Stimulated activated CD4-positive, alpha-beta T cell treated with anti-CD3 and anti-CD28 coated beads, Interleukin-2, amount 100 ng/mL, for 48 hours (primary cell): Measurements from ENCODE around the gene MISP3.

Experiments
- DNase-seq, 2 donors: peaks; one replicate each; pipeline ENCODE4 v3.0.0-alpha.2; 2020

The MISP3 gene

DNA sequence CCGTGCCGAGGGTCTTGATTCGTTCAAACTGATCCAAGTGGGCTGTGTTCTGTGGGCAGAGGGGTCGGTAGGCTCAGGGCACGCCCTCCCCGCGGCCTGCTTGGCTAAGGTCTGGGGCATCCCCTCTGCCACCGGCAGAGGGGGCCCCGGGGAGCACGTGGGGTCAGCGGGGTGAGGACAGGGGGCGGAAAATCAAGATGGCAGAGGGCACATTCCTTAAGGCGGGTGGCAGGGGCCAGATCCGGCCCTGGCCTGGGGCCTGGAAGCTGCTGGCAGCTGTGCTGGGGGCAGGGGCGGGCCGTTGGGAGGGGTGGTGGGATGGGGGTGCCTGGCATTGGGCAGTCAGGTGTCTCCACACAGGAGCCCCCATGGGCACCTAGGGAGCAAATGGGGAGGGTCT is 34.3 kb downstream of the MISP3 start:
- DNase-seq, result no peak

DNA sequence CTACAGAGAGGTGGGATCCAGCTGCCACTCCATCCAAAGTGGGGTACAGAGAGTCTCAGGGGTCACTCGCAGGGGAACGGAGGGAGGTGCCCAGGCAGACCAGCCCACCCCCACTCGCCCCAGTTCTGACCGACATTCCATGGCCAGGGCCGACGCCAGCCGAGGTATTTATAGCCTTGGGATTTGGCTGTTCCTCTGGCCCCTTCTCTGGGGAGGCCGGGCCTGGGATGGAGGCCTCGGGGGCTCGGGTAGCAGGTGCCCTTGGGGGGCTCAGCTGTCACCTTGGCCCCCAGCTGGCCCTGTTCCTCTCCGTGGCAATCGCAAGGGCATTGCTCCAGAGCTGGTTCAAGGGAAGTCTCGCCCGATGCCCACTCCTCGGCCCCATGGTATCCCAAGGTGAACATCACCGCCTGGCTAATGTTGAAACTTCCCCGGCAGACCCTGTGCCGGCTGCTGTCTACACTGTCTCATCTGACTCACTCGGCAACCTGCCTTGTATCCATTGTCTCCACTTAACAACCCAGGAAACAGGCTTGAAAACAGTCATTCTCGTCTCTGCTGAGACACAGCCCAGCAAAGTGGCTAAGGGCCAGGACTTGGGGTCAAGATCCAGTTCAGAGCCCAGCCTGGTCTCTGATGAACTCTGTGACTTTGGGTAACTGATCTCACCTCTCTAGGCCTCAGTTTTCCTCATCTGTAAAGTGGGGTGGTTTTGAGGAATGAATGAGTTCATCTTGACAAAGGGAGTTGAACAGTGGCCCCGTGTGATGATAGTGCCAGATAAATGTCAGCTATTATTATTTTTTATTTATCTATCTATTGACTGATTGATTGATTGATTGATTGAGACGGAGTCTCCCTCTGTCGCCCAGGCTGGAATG is 35.2 kb downstream of the MISP3 start:
- DNase-seq, result no peak

DNA sequence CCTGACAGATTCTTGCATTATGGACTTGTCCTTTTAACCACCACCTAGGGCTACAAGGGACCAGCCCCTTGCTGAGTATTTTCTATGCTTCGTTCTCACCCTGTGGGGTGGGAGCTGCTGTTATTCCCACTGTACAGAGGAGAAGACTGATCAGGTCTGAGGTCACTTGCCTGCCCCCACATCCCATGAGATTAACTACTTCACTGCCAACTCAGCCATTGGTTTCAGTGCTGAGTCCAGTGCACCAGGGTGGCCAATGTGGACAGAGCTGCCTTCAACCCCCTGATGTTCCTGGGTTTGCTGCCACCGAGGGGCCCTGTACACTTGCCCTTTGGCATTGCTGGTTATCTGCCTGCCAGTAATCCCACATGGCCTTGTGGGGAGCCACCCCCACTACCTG is 38.1 kb downstream of the MISP3 start:
- no peak for DNase-seq

DNA sequence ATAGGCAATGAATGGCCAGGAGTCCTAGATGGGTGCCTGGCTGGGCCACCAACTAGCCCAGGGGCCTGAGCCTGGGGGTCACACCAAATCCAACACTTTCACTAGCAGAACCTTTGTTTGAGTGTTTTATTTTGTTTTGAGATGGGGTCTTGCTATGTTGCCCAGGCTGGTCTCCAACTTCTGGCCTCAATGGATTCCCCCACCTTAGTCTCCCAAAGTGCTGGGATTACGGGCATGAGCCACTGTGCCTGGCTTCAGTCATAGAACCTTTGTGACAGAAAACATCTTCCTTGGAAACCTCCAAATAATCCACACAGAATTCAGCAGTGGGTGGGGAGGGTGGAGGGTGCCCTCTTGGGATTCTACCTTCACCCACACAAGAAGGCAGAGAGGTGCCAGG is 38.9 kb downstream of the MISP3 start:
- DNase-seq, result no peak

DNA sequence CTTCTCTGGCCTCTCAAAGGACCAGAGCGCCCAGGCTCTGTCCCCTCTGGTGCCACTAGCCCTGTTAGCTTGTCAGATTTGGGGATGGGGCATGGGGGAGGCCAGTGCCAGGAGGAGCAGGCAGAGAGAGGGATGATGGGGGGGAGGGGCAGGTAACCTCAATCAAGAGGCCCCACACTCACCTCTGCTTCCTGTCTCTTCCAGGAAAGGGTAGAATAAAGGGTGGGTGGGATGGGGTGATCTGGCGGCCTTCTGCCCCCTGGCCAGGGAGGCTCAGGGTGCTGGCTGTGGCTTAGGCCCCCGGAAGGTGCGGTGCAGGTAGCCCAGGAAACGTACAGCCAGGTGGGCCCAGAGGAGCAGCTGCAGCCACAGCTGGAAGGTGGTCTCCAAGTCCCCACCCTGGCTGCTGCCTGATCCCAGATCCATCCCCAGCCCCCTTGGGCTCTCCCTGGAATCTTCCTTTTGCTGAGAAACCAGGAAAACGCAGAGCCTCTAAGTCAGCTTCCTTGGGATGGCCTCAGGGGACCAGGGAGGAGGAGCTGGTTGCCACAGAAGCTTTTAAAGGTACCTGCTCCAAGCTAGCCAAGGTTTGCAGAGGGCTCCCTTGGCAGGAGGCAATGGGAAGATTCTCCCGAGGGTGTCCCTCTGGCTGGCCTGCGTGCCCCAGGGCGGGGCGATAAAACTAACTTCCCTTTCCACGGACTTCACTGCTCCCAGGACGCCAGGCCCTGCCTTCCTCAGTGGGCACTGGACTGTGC is 39.6 kb downstream of the MISP3 start:
- no peak for DNase-seq

DNA sequence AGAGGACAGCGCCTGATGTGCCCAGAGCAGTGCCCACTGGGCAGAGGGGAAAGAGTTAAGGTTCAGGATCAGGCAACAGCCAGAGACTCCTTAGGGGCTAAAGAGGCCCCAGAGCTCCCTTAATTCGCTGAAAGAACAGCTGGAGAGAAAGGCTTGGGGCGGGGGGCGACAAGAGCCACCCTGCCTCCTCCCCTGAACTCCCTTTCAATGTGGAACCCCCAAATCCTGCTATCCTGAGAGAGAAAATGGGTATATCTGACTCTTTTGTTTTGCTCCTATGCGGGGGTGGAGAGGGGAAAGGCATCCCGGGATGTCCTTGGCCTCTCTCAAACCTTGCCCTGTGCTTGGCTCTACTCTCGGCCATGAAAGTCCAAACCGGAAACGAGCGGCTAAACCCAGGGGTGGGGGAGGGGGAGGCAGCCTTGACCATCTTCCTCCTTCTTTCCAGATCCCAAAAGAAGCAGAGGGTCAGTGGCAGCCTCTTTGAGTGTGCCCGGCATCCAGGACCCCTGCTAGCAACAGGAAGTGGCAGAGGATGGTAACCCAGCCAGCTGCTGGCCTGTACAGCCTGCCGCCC is 40.3 kb downstream of the MISP3 start:
- no peak for DNase-seq

DNA sequence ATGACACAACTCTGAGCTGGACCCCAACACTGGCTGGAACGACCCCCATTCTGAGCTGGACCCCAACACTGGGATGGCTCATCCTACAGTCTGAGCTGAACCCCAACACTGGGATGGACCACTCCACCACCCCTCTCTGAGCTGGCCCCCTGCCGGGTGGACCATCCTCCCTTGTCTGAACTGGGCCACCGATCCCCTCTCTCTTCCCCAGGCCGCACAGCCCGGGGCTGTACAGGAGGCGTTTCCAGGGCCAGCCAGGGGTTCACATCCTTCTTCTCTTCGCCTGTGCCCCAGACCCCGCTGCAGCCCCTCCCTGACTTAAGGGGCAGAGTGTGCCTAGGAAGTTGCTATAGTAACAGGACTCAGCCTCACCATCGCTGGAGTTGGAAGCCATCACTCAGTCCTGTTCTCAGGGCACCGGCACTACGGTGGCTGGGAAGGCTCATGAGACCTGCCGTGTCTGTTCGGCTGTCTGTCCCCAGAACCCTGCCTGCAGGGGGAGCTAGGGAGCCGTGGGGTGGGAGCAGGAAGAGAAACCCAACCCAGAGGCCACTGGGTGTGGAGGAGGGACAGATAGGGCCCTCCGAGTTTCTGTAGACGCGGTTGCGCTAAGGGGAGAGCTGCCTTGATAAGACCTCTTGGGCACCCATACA is 41.3 kb downstream of the MISP3 start:
- DNase-seq, result peak; percentile 50 to 68

DNA sequence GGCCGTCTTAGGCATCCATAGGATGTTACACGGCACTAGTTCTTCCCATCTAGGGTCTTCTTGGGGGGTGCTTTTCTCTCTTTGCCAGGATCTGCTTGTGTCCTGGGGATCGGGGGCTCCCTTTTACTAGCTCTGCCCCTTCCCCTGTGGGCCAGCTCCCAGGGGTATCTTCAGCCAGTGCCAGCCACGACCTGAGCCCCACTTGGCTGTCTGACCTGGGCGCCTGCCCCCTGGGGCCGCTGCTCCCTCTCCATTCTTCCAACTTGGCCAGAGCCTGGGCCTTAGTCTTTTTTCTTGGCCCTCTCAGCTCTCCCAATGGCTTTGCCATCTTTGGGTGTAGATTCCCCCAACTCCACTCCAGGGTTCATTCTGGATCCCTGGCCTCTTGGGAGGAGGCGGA is 41.9 kb downstream of the MISP3 start:
- DNase-seq, result no peak

DNA sequence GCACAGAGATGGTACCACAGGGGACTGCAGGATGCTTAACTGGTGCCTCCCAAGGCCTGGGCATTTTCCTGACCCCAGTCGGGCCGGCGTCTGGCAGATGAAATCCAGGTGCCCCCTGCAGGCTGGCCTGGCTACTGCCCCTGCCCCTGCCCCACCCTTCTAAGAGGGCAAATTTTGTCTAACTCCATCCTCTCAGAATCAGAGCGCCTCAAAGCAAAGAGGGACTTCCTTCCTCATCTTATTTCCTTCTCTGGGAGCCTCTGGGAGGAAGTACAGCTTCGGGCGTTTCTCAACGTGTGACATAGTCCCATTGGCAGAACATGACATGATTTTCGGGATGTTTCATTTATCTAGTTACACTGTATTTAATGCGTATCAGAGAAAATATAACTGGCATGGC is 42.3 kb downstream of the MISP3 start:
- peak; percentile 44 to 49 for DNase-seq

DNA sequence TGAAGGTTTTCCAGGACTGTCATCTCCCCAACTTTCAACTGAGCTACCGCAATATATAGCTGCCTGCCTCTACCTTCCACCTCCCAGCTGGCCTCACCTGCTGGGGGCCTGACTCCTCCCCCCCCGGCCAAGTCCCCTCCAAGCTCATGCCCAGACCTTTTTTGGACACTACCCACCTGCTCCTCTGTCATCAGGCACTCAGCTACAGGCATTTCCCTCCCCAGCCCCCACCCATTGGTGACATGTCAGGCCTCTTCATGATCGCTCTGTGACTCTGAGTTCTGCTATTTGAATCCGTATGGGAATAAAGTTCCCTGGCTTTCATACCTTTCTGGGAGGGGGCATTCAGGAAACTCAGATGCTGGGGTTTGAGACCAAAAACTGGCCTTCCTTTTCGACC is 43.2 kb downstream of the MISP3 start:
- no peak for DNase-seq

DNA sequence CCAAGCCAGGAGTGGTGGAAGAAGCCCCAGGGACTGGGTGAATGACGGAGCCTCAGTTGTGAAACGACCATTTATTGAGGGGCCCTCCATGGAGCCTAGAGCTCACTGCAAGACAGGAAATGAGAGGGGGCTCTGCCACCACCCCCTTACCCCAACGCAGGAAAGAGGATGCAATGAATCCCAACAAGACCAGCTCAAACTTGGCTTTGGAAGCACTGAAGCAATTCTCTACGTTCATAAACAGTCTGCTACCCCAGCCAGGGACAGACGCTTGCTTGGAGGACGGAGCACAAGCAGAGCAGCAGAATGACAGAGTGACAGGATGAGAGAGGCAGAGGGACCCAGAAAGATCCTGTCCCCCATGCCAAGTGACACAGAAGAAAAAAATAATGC is 43.9 kb downstream of the MISP3 start:
- DNase-seq, result no peak

DNA sequence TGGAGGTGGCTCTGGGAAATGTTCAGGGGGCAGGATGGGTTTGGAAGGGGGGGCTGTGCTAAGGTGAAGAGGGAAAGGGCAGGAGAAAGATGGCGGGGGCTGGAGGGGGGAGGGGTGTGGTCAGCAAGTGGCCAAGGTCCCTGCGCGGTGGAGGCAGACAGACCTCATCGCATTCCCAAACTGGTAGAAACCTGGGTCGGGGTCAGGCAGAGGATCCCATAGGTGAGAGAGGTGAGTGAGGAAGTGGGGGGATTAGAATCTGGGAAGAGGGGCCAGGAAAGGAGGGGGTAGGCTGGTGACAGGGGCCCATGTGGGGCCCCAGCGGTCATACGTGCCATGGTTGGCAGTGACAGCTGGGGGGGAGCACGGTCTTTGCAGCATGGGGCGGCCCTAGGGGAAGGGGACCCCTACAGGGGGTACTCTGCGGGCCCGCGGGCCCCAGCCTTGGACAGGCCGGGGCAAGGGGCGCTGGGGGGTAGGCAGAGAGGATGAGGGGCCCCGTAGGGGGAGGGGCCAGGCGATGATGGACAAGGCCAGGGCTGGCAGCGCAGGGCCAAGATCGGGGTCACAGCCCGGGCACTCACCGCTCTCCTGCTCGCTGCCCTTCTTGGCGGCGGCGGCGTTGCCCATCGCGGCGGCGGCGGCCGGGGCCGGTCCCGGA is 44.5 kb downstream of the MISP3 start:
- DNase-seq, result no peak

DNA sequence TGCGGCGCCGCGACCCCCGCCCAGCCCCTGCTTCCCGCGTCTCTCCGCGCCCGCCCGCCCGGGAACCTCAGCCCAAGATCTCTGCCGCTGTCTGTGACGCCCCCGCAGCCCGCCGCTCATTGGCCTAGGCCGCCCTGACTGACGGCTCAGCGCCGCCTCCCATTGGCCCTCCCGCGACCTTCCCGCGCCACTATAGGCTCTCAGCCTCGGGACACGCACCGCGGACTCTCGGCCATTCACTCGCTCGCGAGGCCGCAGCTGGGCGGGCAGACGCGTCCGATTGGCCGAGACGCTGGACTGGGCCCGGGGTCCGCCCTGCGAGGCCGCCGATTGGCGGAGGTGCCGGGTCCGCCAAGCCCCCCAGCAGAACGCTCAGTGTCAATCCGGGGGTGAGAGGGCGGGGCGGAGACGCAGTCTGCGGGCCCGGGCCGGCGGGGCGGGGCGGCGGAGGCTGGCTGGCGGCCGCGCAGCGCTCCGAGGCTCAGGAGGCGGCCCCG is 45.1 kb downstream of the MISP3 start, which contains the start of gene PRKACA:
Gene PRKACA, minus strand, starts transcription at position 95 of the 497 bp plus-strand sequence. CDS start 215 bp downstream, outside the sequence.
- DNase-seq, result peak; percentile 96

DNA sequence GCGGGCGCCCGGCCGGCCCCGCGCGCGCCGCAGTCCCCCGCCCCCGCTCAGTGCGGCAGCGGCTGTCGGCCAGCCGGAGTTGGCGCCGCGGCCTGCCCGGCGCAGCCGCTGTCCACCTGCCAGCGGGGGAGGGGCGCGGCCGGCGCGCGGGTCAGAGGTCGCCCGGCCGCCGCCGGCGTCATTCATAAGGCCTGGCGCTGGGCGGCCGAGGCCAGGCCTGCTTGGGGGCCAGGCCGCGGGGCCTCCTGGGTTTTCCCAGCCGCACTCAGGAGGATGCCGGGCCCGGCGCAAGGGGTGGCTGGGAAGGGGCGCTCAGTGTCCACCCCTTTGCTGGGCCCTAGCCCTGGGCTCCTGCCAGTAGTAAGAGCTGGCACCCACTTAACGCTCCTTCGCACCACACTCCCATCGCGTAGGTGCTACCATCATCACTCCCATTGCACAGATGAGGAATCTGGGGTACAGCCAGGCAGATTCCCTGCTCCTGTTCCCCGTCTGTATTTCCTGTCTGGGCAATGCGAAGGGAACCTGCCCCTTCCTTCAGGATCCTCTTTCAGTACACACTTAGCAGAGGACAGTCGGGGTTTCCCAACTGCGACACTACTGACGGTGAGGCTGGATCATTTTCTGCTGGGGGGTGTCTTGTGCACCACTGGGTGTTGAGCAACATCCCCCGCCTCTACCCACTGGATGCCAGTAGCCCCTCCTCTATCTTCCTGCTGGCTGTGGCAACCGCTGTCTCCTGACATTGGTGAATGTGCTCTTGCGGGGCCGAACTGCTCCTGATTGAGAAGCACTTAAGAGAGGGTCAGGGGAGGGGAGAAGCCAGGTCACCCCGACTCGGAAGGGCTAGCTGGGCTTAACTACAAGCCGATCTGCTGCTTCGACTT is 45.8 kb downstream of the MISP3 start:
- DNase-seq, result no peak

DNA sequence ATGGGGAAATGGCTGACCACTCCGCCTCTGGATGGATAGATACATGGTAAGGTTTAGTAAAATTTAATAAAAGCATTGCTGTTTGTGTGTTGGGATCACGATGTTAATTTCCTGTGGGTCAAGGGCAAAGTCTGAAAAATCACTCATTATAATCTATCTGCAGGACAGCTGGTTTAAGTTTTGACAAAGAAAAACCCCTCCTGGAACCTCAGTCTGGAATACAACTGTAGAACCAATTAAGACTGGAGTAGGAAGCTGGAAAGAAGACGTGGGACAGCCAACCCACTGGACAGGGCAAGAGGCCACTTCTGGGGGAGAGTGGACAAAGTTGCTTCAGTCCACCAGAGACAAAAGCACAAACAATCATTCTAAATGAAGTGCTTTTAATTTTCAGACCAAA is 46.6 kb downstream of the MISP3 start:
- no peak for DNase-seq

DNA sequence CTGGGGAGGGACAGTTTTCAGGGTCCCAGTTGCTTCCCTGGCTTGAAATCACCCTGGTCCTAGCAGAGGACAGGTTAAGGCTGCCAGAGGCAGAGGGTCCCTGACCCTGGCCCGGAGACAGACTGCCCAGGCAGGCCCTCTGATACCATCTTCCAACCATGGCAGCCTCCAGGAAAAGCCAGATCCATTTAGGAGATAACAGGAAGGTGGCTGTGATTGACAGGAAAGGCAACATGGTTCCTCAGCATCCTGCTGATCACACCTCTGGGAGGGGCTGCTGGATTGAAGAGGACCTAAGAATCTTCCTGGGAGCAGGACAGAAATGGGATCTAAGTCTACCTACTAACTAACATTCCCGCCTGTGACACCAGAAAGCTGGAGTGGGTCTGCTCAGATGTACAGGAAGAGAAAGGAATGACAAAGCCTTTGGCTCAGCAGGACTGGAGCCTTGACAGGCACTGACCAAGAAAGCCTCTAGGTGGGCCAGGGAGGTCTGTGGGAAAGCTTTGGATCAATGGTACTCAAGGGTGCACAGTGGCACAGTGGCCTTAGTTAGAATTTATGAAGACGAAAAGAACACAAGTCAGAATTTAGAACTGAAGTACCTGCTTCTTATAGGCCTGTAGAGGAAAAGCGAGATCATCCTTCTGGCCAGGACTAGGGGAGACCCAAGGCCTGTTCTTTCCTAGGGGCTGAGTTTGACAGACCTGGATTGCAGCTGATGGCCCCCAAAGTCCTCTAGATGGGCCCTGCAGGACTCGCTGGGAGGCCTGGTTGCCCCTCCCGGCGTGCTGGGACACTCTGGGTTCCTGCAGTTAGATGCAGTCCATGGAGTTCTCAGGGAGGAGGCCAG is 47.3 kb downstream of the MISP3 start:
- no peak for DNase-seq

DNA sequence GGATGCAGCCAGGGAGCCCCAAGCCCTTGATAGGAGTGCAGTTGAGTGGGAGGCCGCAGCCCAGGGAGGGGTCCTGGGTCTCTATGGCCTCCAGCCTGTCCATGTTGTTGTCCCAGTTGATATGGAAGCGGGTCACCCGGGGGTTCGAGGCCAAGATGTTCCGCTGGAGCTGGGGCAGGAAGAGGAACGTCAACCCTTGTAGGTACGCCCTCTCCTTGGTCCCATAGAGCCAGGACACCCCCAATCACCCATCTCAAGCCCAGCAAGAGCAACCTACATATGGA is 47.9 kb downstream of the MISP3 start:
- no peak for DNase-seq

DNA sequence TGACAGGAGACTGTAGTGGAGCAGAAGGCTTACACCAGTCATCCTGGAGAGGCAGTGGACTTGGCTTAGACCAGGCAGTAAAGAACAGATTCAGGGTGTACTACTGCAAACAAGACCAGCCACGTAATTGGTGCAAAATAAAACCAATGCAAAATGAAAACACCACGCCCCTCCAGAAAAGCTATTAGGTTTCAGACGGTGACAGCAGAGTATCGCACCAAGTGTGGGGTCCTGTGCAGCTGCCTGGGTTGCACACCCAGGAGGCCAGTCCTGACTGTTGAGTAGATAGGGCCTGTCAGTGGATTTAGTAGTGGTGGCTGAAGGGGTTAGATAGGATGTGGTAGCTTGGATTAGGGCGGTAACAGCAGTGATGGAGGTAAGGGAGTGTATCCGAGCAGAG is 50.3 kb downstream of the MISP3 start:
- no peak for DNase-seq
